GM21723 (cell line): ENCODE results near the gene DELE1.
A peak's percentile ranks its signal among the peaks of the same experiment; 100 is the strongest.

Source experiments
- ATAC-seq: cut with Tn5 transposase; IDR thresholded peaks from one replicate; pipeline ENCODE4 v1.9.1; 2021; ENCODE audit warnings: mild to moderate bottlenecking, moderate library complexity; ENCODE audit not compliant: unreplicated experiment

The DELE1 gene

GRCh38 chr5:141923448-141924313 lies at the start of gene DELE1:
Gene DELE1, plus strand, starts transcription at chr5:141923871. Its CDS starts 71 bp downstream, at chr5:141923942.
- peak; percentile 99 for ATAC-seq

GRCh38 chr5:141873933-141874261 lies 49.8 kb upstream of the DELE1 start:
- no peak for ATAC-seq

- ATAC-seq = no peak
Observed at GRCh38 chr5:141874262-141874964, 49.3 kb upstream of the DELE1 start.

- ATAC-seq = no peak
Observed at GRCh38 chr5:141875022-141875740, 48.5 kb upstream of the DELE1 start.

GRCh38 chr5:141875795-141876627 lies 47.7 kb upstream of the DELE1 start:
- ATAC-seq = no peak

GRCh38 chr5:141876628-141877355 lies 46.9 kb upstream of the DELE1 start:
- no peak for ATAC-seq

- no peak for ATAC-seq
Observed at GRCh38 chr5:141877356-141878185, 46.1 kb upstream of the DELE1 start.

GRCh38 chr5:141878186-141878710 lies 45.4 kb upstream of the DELE1 start, which contains the start of gene PCDH1:
Gene PCDH1, minus strand, starts transcription at chr5:141878410. Its CDS starts 148 bp downstream, at chr5:141878262.
- no peak for ATAC-seq

GRCh38 chr5:141878711-141879425 lies 44.8 kb upstream of the DELE1 start:
- ATAC-seq = peak; percentile 92

GRCh38 chr5:141879426-141879759 lies 44.3 kb upstream of the DELE1 start:
- ATAC-seq = no peak

- ATAC-seq = no peak
Observed at GRCh38 chr5:141879941-141880738, 43.5 kb upstream of the DELE1 start.

GRCh38 chr5:141880961-141881801 lies 42.5 kb upstream of the DELE1 start:
- ATAC-seq = no peak

GRCh38 chr5:141881886-141882285 lies 41.8 kb upstream of the DELE1 start:
- ATAC-seq = no peak

GRCh38 chr5:141882594-141883183 lies 41.0 kb upstream of the DELE1 start:
- ATAC-seq = no peak

- no peak for ATAC-seq
Observed at GRCh38 chr5:141883184-141883891, 40.3 kb upstream of the DELE1 start.
